Measurements from ENCODE around the gene CST9.

The CST9 gene, protein sequence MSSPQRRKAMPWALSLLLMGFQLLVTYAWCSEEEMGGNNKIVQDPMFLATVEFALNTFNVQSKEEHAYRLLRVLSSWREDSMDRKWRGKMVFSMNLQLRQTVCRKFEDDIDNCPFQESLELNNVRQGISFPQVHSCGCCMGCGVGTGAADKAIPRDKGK

DNA sequence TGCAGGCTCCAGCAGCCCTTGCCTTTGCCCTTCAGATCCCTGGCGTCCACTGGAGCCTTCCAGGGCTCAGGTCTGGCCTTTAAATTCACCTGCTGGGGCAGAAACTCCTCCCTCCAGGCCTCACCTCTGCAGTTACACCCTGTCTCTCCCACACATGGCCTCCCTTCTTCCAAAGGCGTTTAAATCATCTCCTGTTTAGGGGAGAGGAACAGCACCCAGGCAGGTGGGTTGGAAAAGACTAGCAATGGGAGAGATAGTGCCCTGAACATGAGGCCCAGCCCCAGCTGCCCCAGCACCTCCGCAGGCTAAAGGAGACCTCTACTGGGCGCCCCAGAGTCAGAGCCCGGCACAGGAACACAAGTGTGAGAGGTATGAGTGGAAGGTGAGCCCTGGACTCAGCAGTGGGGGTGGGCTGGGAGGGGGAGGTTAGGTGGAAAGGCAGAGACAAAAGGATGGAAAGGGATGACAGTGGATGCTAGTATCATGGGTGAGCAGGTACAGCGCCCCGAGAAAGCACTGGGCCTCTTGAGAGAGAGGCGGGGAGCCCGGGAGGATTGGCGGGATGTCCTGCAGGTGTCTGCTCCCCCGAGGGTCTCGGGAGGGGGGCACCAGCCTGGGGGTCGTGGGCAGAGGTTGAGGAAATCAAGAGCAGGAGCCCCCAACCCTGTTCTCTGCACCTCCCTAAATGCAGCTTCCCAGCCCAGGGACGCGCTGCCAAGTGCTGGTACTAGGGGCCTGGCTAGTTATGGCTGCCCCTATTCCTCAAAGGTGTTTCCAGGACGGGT lies at the start of gene CST9:
CST9 (minus strand) TSS at position 51 of the 785 bp plus-strand sequence. CDS start 53 bp downstream, outside the sequence.
- DNase-seq (ENCODE audit: low spot score) = no peak

DNA sequence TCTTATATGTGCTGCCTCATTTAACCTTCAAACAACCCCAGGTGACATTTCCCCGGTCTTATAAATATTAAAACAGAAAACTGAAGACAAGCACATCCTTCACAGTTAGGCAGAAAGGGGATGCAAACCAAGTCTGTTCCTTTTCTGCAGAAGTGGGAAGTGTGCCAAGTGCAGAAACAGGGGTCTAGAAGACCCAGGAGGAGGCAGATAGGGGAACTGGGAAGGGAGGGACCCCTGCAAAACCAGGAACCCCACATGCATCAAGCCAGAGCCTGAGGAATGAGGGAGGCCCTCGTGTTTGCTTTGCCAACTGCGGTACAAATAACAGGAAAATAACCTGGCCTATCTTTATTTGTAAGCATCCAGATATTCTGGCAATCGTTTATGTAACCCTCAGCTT lies 49.0 kb upstream of the CST9 start:
- DNase-seq (ENCODE audit: low spot score) = no peak

DNA sequence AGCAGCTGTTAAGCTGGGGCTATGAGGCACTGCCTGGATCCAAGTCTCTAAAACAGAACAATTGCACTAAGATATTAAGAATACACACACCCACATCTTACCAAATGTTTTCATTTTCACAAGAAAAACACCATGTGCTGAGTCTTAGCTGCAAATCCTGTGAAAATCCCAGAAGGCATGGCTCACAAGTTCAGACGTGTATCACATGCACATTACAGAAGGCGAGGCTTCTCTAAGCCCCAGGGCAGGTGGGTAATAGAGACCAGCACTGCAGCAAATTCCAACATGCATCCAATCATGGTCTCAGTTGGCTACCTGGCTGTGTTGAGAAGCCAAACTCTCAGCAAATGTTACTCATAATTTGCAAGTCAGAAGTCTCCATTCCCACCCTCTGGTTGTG lies 48.3 kb upstream of the CST9 start:
- DNase-seq (ENCODE audit: low spot score) = no peak

DNA sequence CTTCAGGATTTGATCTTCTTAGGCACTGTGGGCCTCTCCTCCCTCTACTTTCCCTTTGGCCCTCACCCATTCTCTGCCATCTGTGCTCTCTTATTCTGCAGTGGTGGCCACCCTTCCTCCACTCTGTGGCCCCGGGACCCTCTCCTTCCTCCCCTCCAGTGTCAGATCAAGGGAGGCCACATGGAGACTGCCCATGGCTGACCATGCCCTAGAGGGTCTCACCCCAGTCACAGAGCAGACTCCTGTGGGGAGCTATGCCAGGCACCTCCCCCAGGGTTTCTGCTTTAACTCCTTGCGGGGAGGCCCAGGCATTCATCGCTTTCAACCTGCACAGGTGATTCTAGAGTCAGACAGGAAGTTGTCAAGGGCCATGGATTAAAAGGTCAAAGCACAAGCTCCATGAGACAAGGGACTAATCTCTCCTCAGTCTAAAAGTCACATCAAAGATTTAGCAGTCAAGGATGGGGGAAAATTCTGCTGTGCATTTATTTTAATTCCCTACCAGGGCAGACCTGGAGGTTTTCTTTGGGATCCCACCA lies 47.8 kb upstream of the CST9 start:
- no peak for DNase-seq (ENCODE audit: low spot score)

DNA sequence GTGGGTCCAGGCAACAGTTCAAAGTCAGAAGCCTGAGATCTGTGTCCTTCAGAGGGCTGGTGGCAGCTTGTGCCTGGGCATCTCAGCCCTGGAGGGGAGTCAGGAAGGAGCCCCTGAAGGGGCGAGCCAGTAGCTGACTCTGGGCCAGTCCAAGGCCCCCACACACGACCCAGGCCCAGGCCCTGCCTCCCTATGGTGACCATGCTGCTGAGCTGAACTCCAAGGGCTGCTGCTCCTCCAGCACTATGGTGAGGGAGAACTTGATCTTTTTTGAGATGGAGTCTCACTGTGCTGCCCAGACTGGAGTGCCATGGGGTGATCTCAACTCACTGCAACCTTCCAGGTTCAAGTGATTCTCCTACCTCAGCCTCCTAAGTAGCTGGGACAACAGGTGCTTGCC lies 47.2 kb upstream of the CST9 start:
- DNase-seq (ENCODE audit: low spot score) = no peak

DNA sequence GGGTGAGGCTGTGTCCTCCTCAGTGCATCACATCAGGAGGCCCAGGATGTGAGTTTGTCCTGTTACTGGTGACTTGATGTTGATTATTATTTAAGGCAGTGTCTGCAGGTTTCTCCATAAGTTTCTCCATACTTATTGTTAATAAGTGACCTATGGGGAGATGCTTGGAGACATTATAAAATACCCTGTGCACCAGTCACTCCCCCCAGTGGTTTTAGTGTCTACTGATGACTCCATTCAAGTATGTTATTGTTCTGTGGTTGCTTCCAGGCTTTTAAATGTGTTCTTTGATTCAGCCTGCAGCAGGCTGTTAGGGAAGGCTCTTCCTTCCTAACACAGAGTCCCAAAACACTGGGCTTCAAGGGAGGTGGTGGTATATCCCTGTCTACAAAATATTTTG lies 46.7 kb upstream of the CST9 start:
- DNase-seq (ENCODE audit: low spot score) = no peak

DNA sequence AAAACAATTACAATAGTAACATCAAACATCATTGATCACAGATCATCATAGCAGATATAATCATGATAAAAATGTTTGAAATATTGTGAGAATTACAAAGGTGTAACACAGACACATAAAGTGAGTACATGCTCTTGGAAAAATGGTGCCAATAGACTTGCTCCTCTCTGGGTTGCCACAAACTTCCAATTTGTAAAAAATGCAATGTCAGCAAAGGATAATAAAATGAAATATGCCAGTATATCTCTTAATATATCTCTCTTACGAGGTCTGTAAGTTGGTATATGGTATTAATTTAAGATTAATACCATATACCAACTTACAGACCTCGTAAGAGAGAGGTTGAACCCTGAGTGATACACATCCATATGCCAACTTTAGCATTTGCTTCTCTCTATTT lies 45.4 kb upstream of the CST9 start:
- DNase-seq (ENCODE audit: low spot score) = no peak

DNA sequence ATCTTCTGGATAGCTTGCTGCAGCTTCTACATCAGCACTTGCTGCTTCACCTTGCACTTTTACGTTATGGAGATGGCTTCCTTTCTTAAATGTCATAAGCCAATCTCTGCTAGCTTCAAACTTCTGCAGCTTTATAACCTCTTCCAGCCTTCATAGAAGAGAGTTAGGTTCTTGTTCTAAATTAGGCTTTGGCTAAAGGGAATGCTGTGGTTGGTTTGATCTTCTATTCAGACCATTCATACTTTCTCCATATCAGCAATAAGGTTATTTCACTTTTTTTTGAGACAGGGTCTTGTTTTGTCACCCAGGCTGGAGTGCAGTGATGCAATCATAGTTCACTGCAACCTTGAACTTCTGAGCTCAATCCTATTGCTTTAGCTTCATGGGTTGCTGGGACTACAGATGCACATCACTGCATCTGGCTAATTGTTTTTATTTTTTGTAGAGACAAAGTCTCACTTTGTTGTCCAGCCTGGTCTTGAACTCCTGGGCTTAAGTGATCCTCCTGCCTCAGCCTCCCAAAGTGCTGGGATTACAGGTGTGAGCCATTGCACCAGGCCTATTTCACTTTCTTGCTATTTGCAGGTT lies 44.2 kb upstream of the CST9 start:
- DNase-seq (ENCODE audit: low spot score) = no peak

DNA sequence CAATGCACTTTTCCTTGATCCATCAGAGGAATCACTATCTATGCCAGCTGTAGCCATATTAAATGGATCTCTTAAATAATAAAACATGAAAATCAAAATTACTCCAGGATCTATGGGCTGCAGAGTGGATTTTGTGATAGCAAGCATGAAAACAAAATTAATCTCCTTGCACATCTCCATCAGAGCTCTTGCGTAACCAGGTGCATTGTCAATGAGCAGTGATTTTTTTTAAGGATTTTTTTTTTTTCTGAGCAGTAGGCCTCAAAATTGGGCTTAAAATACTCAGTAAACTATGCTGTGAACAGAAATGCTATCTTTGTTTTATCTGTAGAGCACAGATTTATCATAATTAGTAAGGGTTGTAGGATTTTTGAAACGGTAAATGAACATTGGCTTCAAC lies 43.5 kb upstream of the CST9 start:
- no peak for DNase-seq (ENCODE audit: low spot score)

DNA sequence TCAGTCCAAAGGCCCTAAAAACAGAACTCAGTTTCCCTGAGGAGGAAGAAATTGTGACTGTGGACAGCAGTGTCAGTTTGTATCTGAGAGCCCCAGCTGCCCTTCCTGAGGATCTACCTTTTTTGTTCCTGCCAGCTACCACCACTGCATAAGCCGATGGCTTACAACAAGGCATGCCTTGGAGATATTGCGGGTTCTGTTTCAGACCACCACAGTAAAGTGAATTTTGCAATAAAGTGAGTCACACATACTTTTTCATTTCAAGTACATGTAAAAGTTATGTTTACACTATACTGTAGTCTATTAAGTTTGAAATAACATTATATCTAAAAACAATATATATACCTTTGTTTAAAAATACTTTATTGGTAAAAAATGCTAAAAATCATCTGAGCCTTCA lies 41.6 kb upstream of the CST9 start:
- no peak for DNase-seq (ENCODE audit: low spot score)

DNA sequence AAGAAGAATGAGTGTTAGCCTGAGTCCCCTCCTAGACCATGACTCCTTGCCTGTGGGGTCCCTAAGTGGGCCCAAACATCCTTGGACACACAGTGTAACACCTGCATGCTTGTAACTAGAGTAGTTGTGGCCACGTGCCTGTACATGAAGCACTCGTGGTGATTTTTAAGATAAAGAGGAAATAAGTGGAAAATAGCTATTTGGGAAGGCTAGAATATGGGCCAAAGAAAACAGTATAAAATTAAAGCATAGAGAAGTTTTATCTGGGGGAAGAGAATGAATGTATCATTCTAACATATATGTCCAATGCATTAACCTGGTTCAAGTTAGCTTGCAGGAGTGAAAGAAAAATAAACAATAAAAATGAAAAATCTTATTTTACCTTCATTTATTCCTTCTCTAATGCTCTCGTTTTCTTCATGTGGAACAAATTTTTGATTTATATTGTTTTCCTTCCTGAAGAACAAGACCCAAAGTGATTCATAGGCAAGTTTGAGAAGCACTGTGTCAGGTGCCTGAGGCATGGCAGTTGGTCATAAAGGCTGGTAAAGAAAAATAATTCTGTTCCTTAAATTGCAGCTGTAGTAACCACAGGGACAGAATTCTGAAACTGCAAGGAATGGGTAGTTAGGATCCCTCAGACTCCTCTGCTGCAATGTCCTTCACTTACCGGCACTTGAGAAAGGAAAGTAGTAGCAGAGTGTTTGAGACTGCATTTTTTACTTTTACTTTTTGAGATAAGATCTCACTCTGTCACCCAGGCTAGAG lies 40.6 kb upstream of the CST9 start:
- no peak for DNase-seq (ENCODE audit: low spot score)

DNA sequence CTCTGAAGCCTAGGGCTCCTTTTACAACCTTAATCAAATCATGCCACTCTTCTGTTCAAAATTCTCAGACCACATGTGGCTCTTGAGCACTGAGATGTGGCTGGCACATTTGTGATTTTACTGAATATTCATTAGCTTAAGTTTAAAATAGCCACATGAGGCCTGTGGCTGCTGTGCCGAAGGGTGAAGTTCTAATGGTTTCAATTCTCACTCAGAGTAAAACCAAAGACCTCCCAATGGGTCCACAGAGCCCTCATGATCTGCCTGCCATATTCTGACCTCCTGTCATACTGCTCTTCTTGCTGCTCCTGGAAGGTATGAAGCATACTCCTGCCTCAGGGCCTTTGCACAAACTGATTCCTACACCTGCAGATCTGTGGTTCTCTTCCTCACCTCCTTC lies 39.9 kb upstream of the CST9 start:
- no peak for DNase-seq (ENCODE audit: low spot score)

DNA sequence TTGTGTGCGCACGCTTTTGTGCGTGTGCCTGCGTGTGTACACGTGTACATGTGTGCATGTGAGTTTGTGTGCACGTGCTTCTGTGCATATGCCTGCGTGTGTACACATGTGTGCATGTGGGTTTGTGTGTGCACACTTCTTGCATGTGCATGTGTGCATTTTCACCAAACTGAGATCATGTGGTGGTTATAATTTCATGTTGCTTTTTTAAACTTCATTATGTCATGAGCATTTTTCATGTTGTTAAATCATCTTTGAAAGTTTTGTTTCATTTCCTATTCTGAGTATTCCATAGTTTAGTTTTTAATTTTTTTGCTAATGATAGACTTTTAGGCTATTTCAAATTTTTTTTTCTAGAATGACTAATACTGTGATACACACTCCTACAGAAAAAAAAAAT lies 38.4 kb upstream of the CST9 start:
- no peak for DNase-seq (ENCODE audit: low spot score)

DNA sequence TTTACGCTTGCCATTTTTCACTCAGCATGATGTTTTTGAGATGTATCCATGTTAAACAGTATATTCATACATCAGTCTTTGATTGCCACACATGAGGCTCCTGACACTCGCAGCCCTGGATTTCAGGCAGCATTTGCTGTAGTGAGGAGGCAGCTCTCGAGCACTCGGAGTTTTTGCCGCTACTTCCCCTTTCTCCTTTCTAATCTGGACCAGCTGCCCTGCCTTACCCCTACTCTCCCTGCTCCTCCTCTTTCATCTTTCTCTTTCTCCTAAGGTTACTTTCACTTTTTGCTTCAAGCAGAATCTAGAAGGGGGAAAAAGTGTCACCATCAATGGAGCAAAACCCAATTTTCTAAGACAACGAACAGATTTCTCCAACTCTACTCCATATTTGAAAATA lies 37.9 kb upstream of the CST9 start:
- no peak for DNase-seq (ENCODE audit: low spot score)

DNA sequence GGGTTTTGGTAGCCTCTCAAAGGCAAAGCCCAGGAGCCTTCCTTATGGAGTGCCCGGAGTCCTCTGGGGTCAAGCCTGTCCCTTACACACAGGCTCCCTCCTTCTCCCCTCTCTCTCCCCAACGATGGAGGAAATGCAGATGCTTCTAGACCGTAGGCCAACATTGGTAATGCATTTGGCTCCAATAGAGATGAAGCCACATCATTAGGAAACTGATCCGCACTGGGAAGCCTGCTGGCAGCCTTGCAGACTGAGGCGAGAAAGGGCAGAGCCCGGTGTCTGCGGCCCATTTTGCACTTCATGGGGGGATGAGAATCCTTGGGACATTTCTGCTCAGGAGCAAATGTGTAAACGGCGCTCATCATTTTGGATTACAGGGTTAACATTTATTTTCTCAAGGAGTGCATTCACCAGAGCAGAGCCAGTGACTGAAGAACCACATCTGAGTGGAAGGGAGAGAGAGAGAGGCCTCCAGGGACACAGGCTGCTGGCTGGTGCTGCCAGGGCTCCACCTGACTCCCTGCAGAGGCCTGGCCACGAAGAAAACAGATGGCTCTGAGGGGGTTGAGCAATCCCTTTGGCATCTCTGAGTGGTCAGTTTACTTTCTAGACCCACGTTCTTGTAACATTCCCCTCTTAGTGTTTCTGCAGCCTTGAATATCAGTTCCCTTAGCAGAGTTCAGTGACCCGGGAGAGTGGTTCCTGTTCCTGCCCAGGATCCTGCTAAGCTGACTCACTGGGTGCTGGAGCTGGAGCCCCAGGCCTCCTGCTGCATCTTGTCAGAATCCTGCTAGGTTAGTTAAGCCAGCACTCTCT lies 36.4 kb upstream of the CST9 start:
- no peak for DNase-seq (ENCODE audit: low spot score)

DNA sequence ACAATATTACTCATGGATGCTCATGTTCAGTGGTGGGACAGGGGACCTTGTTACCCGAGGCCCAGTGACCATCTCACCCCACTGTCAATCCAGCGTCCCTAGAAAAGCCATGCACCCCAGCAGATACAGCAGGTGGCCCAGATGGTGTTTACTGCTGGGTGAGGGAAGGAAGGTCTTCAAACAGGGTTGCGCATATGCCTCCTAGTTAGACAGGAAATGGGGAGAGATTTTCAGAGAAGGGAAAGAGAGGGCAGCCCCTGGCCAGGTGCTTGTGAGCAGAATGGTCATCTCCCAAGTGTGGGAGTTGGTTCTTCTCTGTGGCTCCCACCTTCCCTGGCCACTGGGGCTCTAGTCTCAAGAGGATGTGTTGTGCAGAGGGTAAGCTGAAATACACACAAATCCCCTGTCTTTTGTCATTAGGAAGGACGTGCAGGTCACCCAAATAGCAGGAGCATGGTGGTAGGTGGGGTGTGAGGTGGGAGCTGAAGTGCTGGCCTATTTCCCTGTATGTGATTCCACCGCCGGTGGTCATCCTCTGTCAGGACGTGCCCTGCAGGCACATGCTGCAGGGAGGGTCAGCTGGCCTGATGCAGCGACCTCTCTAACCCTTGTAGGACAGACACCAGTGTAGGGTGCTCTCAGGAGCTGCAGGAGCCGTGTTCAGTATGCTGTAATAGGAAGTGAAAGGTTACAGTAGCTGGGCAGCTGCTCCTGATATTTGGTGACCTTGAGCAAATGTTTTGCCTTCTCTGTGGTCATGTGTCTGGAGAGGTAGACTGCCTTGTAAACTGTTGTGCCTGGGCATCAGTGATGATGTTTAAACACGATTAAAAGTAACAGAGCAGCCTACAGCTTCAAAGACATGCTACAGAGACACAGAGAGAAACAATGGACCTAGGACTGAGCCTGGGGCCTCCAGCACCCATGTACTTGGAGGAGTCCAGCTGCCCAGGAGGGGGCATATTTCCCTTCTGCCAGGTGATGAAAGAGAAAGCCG lies 35.3 kb upstream of the CST9 start:
- DNase-seq (ENCODE audit: low spot score) = no peak

DNA sequence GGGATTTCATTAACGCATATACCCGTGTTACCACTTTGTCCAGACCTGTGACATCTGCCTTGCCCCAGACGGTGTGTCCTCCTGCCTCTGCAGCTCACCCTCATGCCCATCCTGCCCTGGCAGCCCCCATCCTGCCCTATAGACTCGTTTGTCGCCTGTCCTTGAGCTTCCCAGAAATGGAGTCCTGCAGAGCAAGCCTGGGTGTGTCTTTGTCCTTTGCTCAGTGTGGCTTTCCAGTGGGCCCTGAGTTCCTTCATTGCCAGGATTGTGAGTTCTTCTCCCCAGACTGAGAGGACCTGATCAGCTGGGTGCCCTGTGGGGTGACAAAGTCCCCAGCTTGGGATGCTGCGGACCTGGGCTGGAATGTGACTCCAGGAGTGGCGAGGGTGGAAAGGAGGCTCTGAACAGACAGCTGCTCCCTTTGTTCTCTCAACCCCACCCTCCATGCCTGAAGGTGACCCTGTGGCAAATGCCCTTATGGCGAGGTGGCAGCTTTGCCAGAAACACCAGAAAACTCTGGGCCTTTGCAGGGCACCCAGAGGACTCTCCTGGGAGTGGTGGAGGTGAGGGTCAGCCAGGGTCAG lies 34.4 kb upstream of the CST9 start:
- DNase-seq (ENCODE audit: low spot score) = no peak

DNA sequence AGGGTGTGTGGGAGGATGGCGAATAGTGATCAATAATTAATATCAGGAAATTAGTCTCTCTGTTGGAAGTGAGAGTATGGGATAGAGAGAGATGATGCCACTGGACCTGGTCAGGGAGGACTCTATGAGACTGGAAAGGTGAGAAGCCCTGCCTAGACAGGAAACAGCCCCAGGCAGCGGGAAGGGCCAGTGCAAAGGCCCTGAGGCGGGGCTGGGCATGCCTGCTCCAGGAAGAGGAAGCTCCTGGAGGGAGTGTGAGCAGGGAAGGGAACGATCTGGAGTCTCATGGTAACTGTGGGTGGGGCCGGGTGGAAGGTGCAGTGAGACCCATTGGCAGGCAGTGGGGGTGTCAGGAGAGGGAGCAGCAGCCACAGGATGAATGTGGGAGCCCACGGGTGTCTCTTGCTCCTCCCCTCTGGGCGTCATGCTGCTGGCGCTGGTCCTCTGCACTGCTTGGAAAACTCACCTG lies 33.8 kb upstream of the CST9 start:
- DNase-seq (ENCODE audit: low spot score) = no peak

DNA sequence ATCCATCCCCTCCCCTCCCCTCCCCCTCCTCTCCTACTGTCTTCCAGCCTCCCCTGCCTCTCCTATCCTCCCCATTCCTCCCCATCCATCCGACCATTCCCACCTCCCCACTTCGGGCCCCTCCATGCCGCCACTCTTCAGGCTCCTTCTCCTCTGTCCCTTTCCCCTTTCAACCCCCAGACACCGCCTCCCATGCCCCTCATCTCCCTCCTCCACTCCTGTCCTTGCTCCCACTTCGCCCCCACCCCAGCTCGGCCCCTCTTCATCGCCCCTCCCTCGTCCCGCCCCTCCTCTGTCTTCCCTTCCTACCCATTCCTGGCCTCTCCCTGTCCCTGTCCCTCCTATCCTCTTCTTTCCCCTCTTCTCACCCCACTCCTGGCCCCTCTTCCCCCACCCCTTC lies 32.6 kb upstream of the CST9 start:
- no peak for DNase-seq (ENCODE audit: low spot score)
